GM12872 (cell line): ENCODE results near the gene KIF6.

ENCODE experiments used
- CTCF ChIP-seq: IDR thresholded peaks from 3 replicates; pipeline ENCODE4 v1.5.1; 2011; ENCODE audit warnings: low read depth, mild to moderate bottlenecking, low read length, moderate library complexity; ENCODE audit not compliant: insufficient read depth

Gene KIF6

GRCh38 chr6:39625209-39625608 lies 100.0 kb downstream of the KIF6 start:
- TF ChIP-seq CTCF = no peak

GRCh38 chr6:39623750-39624149 lies 101.5 kb downstream of the KIF6 start:
- no peak for TF ChIP-seq CTCF

GRCh38 chr6:39617520-39617919 lies 107.7 kb downstream of the KIF6 start:
- TF ChIP-seq CTCF = no peak

- no peak for TF ChIP-seq CTCF
Observed at GRCh38 chr6:39617026-39617425, 108.2 kb downstream of the KIF6 start.

GRCh38 chr6:39615622-39616021 lies 109.6 kb downstream of the KIF6 start:
- TF ChIP-seq CTCF = no peak

GRCh38 chr6:39614393-39614950 lies 110.7 kb downstream of the KIF6 start:
- no peak for TF ChIP-seq CTCF

- no peak for TF ChIP-seq CTCF
Observed at GRCh38 chr6:39610221-39610620, 115.0 kb downstream of the KIF6 start.
